Measurements from ENCODE around the gene DOCK10. TPM values are rescaled to one million over a fixed set of nuclear protein-coding genes. Genes with fewer than 3 reads are reported as not detected.
"Not testable (repeated sequence)": the region's sequence is repeated elsewhere in the genome, so short reads cannot be mapped to it uniquely, and the experiment has no call there.

The DOCK10 gene
- total RNA-seq, 2 donors from 2014 or later, result 185 to 233 TPM

GRCh38 chr2:225069477-225069876 lies 27.2 kb upstream of the DOCK10 start:
- no peaks in the 10 kb centered on the region for H3K36me3 Mint-ChIP-seq (ENCODE audit: low read depth)
- ATAC-seq, result no peak

DNA sequence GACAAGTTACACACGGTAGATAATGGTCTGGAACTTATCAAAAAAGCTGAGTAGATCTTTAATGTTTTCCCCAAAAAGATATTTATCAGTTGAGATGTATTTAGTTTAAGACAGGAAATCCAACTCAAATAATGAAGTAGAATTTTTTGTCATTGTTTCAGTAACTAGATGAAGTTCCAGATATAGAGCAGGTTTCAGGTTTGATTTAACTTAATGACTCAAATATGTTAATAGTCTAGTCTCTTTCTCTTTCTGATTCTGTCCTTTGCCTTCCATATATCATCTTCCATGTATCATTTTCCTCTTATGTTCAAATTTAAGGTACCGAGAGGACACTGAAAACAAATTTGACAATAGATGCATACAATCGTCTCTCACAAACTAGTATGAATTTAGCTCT lies 23.6 kb upstream of the DOCK10 start:
- Mint-ChIP-seq H3K36me3 (ENCODE audit: low read depth) (no peaks in the 10 kb centered on the region), H3K27ac (no peak overlapping the region), H3K4me1 (peaks cover 13% of the 10 kb centered on the region), H3K4me3 (no peak overlapping the region), H3K27me3 (no peaks in the 10 kb centered on the region)
- DNase-seq (no peak), ATAC-seq (no peak)
- H3K9me3 ChIP-seq (ENCODE audit: control insufficient read depth, low read length, poor library complexity, severe bottlenecking), result no peaks in the 10 kb centered on the region

More at GRCh38 chr2:225069477-225069876, 27.2 kb upstream of the DOCK10 start:
- Mint-ChIP-seq H3K4me3 (no peak overlapping the region), H3K4me1 (peaks cover 6% of the 10 kb centered on the region), H3K27ac (no peak overlapping the region), H3K27me3 (no peaks in the 10 kb centered on the region)
- DNase-seq, result no peak
- H3K9me3 ChIP-seq (ENCODE audit: control insufficient read depth, low read length, poor library complexity, severe bottlenecking), result no peaks in the 10 kb centered on the region

- no peaks in the 10 kb centered on the region for H3K27me3 Mint-ChIP-seq
- H3K36me3 Mint-ChIP-seq (ENCODE audit: low read depth), result no peaks in the 10 kb centered on the region
- no peak for ATAC-seq
- no peak for DNase-seq
- no peaks in the 10 kb centered on the region for H3K9me3 ChIP-seq (ENCODE audit: control insufficient read depth, low read length, poor library complexity, severe bottlenecking)
- peaks cover 13% of the 10 kb centered on the region for H3K4me1 Mint-ChIP-seq
- peak overlapping the region; percentile 68 for H3K27ac Mint-ChIP-seq
- no peak overlapping the region for H3K4me3 Mint-ChIP-seq
These were observed 22.7 kb upstream of the DOCK10 start for GRCh38 chr2:225064928-225065327.

DNA sequence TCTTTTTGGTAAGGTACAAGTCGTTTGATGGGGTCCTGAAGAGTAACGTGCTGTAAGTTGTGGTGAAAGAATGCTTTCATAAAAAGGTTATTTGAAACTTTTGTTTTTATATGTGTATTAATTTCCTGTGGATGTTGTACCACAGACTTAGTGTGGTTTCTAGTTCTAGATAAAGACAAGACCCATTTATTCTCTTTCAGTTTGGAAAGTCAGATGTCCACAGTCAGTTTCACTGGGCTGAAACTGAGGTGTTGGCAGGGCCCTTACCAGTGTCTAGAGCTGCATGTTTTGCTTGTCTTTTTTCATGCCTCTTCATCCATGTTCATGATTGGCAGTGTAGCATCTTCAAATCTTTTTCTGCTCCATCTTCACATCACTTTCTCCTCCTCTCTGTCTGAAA lies 22.1 kb upstream of the DOCK10 start:
- Mint-ChIP-seq H3K27me3 (no peaks in the 10 kb centered on the region), H3K4me1 (peaks cover 13% of the 10 kb centered on the region), H3K36me3 (ENCODE audit: low read depth) (no peaks in the 10 kb centered on the region), H3K4me3 (peak overlapping the region; percentile 4), H3K27ac (peak overlapping the region; percentile 68)
- H3K9me3 ChIP-seq (ENCODE audit: control insufficient read depth, low read length, poor library complexity, severe bottlenecking), result no peaks in the 10 kb centered on the region
- ATAC-seq, result peak; percentile 50
- DNase-seq, result no peak

GRCh38 chr2:225056330-225057073 lies 14.2 kb upstream of the DOCK10 start:
- H3K36me3 Mint-ChIP-seq (ENCODE audit: low read depth), result no peaks in the 10 kb centered on the region
- H3K9me3 ChIP-seq (ENCODE audit: control insufficient read depth, low read length, poor library complexity, severe bottlenecking), result no peaks in the 10 kb centered on the region
- H3K4me3 Mint-ChIP-seq, result no peak overlapping the region
- ATAC-seq (peak; percentile 76), DNase-seq (no peak)
- H3K27me3 Mint-ChIP-seq, result no peaks in the 10 kb centered on the region
- H3K27ac Mint-ChIP-seq, result peak overlapping the region; percentile 73
- peaks cover 34% of the 10 kb centered on the region for H3K4me1 Mint-ChIP-seq

DNA sequence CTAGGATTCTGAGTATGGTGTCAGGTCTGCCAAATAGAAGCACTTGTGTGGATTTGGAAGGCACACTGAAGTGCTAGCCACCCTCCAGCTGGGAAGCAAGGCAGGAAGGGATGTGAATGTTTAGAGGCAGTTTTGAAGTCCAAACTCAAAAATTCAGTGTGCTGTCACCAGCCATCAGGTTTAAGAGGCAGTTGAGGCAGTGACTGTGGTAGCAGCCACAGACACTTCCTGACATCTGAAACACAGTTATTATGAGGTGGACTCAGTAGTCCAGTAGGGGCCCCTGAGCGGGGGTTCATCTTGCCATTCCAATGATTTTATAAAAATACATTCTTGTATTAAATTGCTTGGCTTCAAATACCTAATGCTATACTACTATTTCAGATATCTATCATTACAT lies 13.4 kb upstream of the DOCK10 start:
- Mint-ChIP-seq H3K36me3 (ENCODE audit: low read depth) (no peaks in the 10 kb centered on the region), H3K4me1 (peaks cover 40% of the 10 kb centered on the region), H3K27me3 (no peaks in the 10 kb centered on the region), H3K27ac (peak overlapping the region; percentile 73), H3K4me3 (peak overlapping the region; percentile 31)
- H3K9me3 ChIP-seq (ENCODE audit: control insufficient read depth, low read length, poor library complexity, severe bottlenecking), result no peaks in the 10 kb centered on the region
- DNase-seq (no peak), ATAC-seq (no peak)

DNA sequence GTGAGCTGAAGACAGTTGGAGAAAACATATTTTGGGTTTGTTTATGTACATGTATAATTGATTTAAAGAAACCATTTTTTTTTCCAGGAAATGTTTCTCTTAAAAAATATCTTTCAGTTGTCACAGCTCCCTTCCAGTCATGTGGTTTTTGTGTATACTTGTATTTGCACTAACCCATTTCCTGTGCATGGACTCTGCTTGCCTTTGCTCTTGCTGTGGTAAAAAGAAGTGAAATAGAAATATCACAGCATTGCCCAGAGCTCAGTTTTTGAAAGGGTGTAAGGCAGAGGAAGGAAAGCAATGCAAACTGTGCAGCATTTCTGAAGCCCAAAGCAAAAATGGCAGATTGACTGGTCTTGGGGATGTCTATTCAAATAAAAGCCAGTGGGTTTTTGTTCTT lies 10.4 kb upstream of the DOCK10 start:
- H3K9me3 ChIP-seq (ENCODE audit: control insufficient read depth, low read length, poor library complexity, severe bottlenecking), result no peaks in the 10 kb centered on the region
- Mint-ChIP-seq H3K4me1 (peaks cover 45% of the 10 kb centered on the region), H3K4me3 (peak overlapping the region; percentile 60), H3K36me3 (ENCODE audit: low read depth) (no peaks in the 10 kb centered on the region), H3K27me3 (no peaks in the 10 kb centered on the region), H3K27ac (peak overlapping the region; percentile 75)
- DNase-seq (no peak), ATAC-seq (peak; percentile 89)

- not testable (repeated sequence) for H3K4me3 Mint-ChIP-seq; H3K27me3 Mint-ChIP-seq; H3K36me3 Mint-ChIP-seq (ENCODE audit: low read depth)
These were observed 5.2 kb upstream of the DOCK10 start for GRCh38 chr2:225047502-225047901.

GRCh38 chr2:225042800-225043167 lies 516 bp upstream of the DOCK10 start:
- no peak for DNase-seq
- Mint-ChIP-seq H3K4me1 (peaks cover 48% of the 10 kb centered on the region), H3K4me3 (peak overlapping the region; percentile 90), H3K27me3 (no peaks in the 10 kb centered on the region), H3K36me3 (ENCODE audit: low read depth) (peaks cover 11% of the 10 kb centered on the region), H3K27ac (peak overlapping the region; percentile 100)
- no peak for ATAC-seq
- H3K9me3 ChIP-seq (ENCODE audit: control insufficient read depth, low read length, poor library complexity, severe bottlenecking), result no peaks in the 10 kb centered on the region

More at GRCh38 chr2:225047502-225047901, 5.2 kb upstream of the DOCK10 start:
- H3K9me3 ChIP-seq (ENCODE audit: control insufficient read depth, low read length, poor library complexity, severe bottlenecking); H3K27ac Mint-ChIP-seq; ATAC-seq; DNase-seq: not testable (repeated sequence)
- peaks cover 35% of the 10 kb centered on the region for H3K4me1 Mint-ChIP-seq

- Mint-ChIP-seq H3K36me3 (ENCODE audit: low read depth) (peaks cover 11% of the 10 kb centered on the region), H3K4me1 (peaks cover 56% of the 10 kb centered on the region), H3K27ac (peak overlapping the region; percentile 100), H3K27me3 (no peaks in the 10 kb centered on the region), H3K4me3 (peak overlapping the region; percentile 100)
- DNase-seq, result peak; percentile 47 to 62 (median 56)
- H3K9me3 ChIP-seq (ENCODE audit: control insufficient read depth, low read length, poor library complexity, severe bottlenecking), result no peaks in the 10 kb centered on the region
- ATAC-seq, result peak; percentile 84
These were observed 939 bp downstream of the DOCK10 start for GRCh38 chr2:225041207-225041850.

DNA sequence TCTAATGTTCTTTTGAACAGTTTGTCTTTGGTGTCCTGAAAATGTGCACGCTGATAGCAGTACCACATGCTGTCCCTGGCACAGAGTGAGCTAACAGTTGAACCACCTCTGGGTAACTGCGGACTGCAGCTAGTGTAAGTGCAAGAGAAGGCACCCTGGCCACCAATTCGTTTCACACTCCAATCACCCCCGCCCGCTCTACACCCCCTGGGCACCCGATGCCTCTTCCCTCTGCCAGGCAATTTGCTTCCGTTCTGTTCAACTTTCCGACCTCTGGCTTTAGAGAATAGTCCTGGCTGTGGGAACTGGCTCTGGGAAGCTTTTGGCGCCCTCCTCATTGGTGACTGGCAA lies 1.4 kb downstream of the DOCK10 start:
- Mint-ChIP-seq H3K4me1 (peaks cover 55% of the 10 kb centered on the region), H3K27ac (peak overlapping the region; percentile 100), H3K36me3 (ENCODE audit: low read depth) (peaks cover 11% of the 10 kb centered on the region), H3K4me3 (peak overlapping the region; percentile 100), H3K27me3 (no peaks in the 10 kb centered on the region)
- no peaks in the 10 kb centered on the region for H3K9me3 ChIP-seq (ENCODE audit: control insufficient read depth, low read length, poor library complexity, severe bottlenecking)
- peak; percentile 29 for ATAC-seq
- peak in 2 of 3 donors; percentile 14 to 15 for DNase-seq

- Mint-ChIP-seq H3K27me3 (no peaks in the 10 kb centered on the region), H3K4me1 (peaks cover 56% of the 10 kb centered on the region), H3K27ac (peak overlapping the region; percentile 100), H3K36me3 (ENCODE audit: low read depth) (peaks cover 13% of the 10 kb centered on the region), H3K4me3 (peak overlapping the region; percentile 100)
- no peaks in the 10 kb centered on the region for H3K9me3 ChIP-seq (ENCODE audit: control insufficient read depth, low read length, poor library complexity, severe bottlenecking)
- ATAC-seq (no peak), DNase-seq (no peak)
These were observed 2.1 kb downstream of the DOCK10 start for GRCh38 chr2:225040142-225040541.

GRCh38 chr2:225038231-225038523 lies 4.1 kb downstream of the DOCK10 start:
- no peaks in the 10 kb centered on the region for H3K9me3 ChIP-seq (ENCODE audit: control insufficient read depth, low read length, poor library complexity, severe bottlenecking)
- no peak for ATAC-seq
- Mint-ChIP-seq H3K27ac (peak overlapping the region; percentile 100), H3K27me3 (no peaks in the 10 kb centered on the region), H3K4me1 (peaks cover 68% of the 10 kb centered on the region), H3K4me3 (peak overlapping the region; percentile 100), H3K36me3 (ENCODE audit: low read depth) (peaks cover 21% of the 10 kb centered on the region)
- no peak for DNase-seq

Data from T-helper 17 cell (primary cell).